ENCODE results near the gene PSMD12.

GRCh38 chr17:67310406-67310805, 56.0 kb downstream of the PSMD12 start:
- TF ChIP-seq EZH2 (IDR thresholded peaks at IDR 0.05; ENCODE audit: borderline replicate concordance, insufficient read depth, low read length, poor library complexity, severe bottlenecking) (no peak), CTCF (IDR thresholded peaks at IDR 0.05; ENCODE audit: poor library complexity, severe bottlenecking) (no peak), POLR2AphosphoS5 (IDR thresholded peaks at IDR 0.05) (no peak)

Data from neural cell (in vitro differentiated cells).